ENCODE results near the gene AKAP8.
"Not testable (repeated sequence)": the region's sequence is repeated elsewhere in the genome, so short reads cannot be mapped to it uniquely, and the experiment has no call there.

AKAP8 gene

GRCh38 chr19:15379083-15379998 is at the start of gene AKAP8:
AKAP8 (minus strand) TSS chr19:15379787; CDS start chr19:15379731, 56 bp downstream.
- peak; percentile 96 for DNase-seq (ENCODE audit: low read depth in 2 of 2)

GRCh38 chr19:15427991-15428471 is 48.4 kb upstream of the AKAP8 start:
- DNase-seq (ENCODE audit: low read depth in 2 of 2) = no peak

DNA sequence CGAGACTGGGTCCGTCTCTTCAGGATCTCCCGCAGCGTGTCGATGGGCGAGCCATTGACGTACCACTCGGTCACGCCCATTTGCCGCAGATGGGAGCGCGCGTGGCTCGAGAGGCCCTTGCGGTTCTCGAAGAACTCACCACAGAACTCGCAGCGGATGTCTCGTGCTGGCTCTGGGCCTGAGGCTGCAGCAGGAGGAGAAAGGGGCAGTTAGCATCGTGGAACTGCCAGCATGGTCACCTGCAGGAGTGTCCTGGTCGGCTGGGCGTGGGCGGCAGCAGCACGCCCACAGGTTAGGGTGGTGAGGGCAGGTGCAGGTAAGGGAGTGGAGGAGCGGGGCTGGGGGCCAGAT is 47.7 kb upstream of the AKAP8 start:
- DNase-seq (ENCODE audit: low read depth in 2 of 2) = no peak

DNA sequence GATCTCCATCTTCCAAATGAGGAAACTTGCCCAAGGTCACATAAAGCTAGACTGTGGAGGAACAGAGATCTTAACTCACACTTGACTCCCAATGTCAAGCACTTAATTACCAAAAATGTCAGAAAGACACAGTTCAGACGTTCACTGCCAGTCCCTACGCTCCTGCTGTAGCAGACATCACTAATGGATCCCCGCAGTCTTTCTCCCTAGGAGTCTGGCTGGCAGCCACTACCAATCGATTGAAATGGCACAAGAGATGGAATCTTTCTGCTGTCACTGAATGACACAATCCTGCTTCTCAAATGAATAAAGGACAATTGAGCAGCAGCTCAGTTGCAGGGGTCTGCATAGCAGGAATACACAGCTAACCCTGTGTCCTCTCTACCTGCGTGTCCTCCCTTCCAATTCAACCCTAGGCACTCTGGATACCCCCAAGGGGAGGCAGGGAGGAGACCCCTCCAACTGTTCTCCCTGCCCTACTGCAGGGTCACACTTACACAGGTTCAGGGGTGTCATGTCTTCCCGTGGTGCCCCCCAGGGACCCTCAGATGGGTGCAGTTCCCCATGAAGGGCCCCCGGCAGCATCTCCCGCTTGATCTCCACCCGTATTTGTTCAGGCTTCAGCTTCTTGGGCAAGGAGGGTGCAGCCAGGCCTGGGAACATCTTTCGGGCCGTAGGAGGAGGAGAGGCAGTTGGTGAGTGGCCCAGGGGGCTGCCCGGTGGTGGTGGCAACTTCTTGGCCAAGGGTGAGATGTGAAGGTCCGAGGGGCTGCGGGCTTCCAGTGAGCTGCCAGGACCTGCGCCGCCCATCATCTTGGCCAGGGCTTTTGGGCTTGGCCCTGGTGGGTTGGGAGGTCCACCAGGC is 47.1 kb upstream of the AKAP8 start:
- DNase-seq (ENCODE audit: low read depth in 2 of 2) = no peak

DNA sequence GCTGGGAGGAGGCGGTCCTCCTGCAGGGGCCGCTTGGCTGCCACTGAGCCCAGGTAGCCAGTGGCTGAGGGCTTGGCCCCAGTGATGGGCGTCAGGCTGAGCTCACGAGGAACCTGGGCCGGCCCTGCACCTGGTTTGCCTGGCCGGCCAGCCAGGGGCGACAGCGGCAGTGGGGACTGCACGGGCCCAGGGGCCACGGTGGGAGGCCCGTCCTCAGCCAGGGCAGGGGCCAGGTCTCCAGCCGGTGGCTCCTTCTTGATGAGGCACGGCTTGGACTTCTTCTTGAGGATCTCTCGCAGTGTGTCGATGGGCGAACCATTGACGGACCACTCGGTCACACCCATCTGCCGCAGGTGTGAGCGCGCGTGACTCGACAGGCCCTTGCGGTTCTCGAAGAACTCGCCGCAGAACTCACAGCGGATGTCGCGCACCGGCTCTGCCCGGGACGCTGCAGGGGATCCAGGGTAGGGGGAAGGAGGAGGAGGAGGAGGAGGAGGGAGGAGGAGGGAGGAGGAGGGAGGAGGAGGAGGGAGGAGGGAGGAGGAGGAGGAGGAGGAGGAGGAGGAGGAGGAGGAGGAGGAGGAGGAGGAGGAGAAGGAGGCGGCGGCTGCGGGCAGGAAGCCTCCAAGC is 45.8 kb upstream of the AKAP8 start:
- no peak for DNase-seq (ENCODE audit: low read depth in 2 of 2)

- DNase-seq (ENCODE audit: low read depth in 2 of 2) = no peak
These were observed 45.2 kb upstream of the AKAP8 start for GRCh38 chr19:15424692-15425272.

GRCh38 chr19:15424121-15424520 is 44.5 kb upstream of the AKAP8 start:
- DNase-seq (ENCODE audit: low read depth in 2 of 2) = no peak

GRCh38 chr19:15423130-15423529 is 43.5 kb upstream of the AKAP8 start:
- DNase-seq (ENCODE audit: low read depth in 2 of 2) = no peak

DNA sequence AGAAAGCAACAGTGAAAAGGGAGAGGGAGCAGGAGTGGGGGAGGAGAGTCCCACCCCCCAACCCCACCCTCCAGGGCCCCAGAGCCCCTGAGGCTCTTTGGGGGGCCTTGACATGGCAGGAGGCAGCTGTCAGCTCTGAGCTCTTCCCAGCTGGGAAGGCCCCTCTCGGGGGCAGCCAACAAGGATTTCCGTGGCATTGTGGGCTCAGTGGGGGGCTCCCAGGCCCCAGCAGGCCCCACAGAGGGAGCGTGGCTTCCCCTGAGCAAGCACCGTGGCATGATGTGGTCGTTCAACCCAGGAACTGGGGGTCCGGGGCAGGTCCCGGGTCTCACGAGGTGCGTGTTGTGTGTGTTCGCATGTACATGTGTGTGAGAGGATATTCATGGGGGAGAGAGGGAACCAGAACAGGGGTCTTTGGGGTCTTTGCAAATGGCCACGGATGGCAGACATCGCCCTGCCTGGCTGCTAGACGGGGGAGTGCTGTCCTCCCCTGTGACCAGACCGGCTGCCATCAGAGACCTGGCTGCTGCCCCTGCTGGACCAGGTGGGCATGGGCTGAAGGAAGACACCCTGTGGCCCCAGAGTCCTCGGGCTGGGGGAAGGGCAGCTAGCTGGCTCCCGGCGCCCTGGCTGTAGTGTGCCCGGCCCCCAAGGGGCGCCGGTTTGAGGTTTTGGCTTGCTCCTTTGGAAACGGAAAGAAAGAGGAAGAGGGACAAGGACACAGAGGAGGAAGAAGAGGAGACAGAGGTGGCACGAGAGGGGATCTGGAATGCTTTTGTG is 42.9 kb upstream of the AKAP8 start:
- no peak for DNase-seq (ENCODE audit: low read depth in 2 of 2)

GRCh38 chr19:15421721-15422260 is 42.2 kb upstream of the AKAP8 start:
- DNase-seq (ENCODE audit: low read depth in 2 of 2) = no peak

DNA sequence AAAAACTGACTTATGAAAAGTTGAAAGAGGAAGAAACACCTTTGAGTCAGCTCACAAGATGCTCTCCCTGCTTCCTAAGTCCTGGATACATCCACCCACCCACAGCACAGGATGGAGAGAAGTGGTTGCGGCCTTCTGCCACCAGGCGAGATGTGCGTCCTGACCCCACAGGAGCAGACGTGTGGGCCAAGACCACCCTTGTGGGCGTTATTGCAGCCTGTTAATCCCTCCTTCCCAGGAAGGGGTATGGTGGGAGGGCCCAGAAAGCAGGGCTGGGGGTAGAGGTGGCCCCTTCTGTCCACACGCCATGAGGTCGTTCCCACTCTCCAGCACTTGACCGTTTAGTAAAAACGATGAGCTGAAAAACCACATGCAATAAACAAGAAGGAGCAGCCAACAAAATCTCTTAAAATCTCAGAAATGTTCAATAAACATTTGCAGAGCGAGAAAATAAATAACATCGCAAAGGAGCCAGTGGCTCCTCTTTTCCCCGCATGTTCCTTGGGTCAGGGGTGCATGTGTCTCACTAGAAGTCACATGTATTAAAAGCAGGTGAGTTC is 41.6 kb upstream of the AKAP8 start:
- no peak for DNase-seq (ENCODE audit: low read depth in 2 of 2)

GRCh38 chr19:15419413-15420025 is 39.9 kb upstream of the AKAP8 start:
- DNase-seq (ENCODE audit: low read depth in 2 of 2) = no peak

DNA sequence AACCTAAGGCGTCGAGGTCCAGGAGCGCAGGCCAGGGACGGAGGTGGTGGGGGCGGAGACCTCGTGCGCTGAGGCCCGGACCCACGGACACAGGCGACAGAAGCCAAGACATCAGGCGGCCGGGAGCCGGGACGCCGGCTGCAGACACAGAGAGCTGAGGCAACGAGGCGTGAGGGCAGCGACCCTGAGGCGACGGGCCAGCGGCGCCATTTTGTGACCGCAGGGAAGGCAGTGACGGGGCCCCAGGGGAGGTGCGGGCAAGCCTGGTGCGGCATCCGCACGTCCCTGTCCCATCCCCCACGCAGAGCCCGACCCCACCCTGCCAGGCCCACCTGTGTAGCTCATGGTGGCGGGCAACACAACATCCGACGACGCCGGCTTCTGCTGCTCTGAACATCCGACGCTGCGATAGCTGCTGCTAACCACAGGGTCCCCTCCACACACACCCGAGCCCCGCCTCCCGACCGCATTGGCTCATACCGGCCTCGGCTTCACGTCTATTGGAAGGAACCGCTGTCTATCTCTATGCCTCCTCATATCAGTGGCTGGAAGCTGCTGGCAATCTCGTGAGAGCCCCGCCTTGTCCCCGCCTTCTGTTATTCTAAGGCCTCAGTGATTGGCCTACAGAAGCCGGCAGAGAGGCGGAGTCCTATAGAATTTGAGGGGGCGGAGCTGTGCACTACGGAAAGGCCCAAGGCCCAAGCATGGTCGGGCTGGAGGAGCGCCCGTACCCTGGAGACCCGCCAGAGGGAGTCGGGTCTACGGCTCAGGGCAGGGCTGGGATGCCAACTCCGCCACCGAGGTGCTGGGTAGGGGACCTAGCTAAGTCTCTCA is 39.2 kb upstream of the AKAP8 start, which contains the start of gene AKAP8L:
Gene AKAP8L (minus strand): TSS at position 410 of the 834 bp plus-strand sequence. CDS start 65 bp downstream, at position 345.
- peak; percentile 99 for DNase-seq (ENCODE audit: low read depth in 2 of 2)

- DNase-seq (ENCODE audit: low read depth in 2 of 2) = no peak
These were observed 38.6 kb upstream of the AKAP8 start for GRCh38 chr19:15418231-15418578.

- DNase-seq (ENCODE audit: low read depth in 2 of 2) = no peak
These were observed 38.1 kb upstream of the AKAP8 start for GRCh38 chr19:15417699-15418098.

- no peak for DNase-seq (ENCODE audit: low read depth in 2 of 2)
These were observed 33.2 kb upstream of the AKAP8 start for GRCh38 chr19:15412832-15413231.

GRCh38 chr19:15411351-15411750 is 31.8 kb upstream of the AKAP8 start:
- DNase-seq (ENCODE audit: low read depth in 2 of 2) = not testable (repeated sequence)

- DNase-seq (ENCODE audit: low read depth in 2 of 2) = no peak
These were observed 25.2 kb upstream of the AKAP8 start for GRCh38 chr19:15404780-15405211.

Data from fibroblast of skin of left biceps (primary cell).